ENCODE measurements around the gene LCNL1.

LCNL1 gene

GRCh38 chr9:136980669-136981478 is 1.9 kb upstream of the LCNL1 start:
- no peaks in the 10 kb centered on the region for H3K36me3 ChIP-seq (ENCODE audit: control insufficient read depth, insufficient read depth, low read length)
- H3K9ac ChIP-seq = no peak overlapping the region
- H3K4me3 ChIP-seq (ENCODE audit: low read depth, low read length) = no peak overlapping the region
- H3K4me2 ChIP-seq (ENCODE audit: low read length) = no peak overlapping the region
- no peaks in the 10 kb centered on the region for H3K4me1 ChIP-seq
- H3K27ac ChIP-seq = peak overlapping the region; percentile 24
- H3K9me3 ChIP-seq (ENCODE audit: control insufficient read depth, low read length) = no peaks in the 10 kb centered on the region
- no peaks in the 10 kb centered on the region for H3K79me2 ChIP-seq
- H3K27me3 ChIP-seq (ENCODE audit: control insufficient read depth, insufficient read depth, low read length) = no peaks in the 10 kb centered on the region
- no peak for TF ChIP-seq CTCF (IDR thresholded peaks at IDR 0.05)
- H2AFZ ChIP-seq = no peak overlapping the region

- Histone ChIP-seq H3K4me3 (ENCODE audit: low read depth, low read length) (no peak overlapping the region), H3K9me3 (ENCODE audit: control insufficient read depth, low read length) (no peaks in the 10 kb centered on the region), H3K27me3 (ENCODE audit: control insufficient read depth, insufficient read depth, low read length) (no peaks in the 10 kb centered on the region), H3K79me2 (no peaks in the 10 kb centered on the region), H3K27ac (peak overlapping the region; percentile 44), H3K9ac (no peak overlapping the region), H3K4me2 (ENCODE audit: low read length) (no peak overlapping the region), H3K36me3 (ENCODE audit: control insufficient read depth, insufficient read depth, low read length) (no peaks in the 10 kb centered on the region), H3K4me1 (no peaks in the 10 kb centered on the region), H2AFZ (no peak overlapping the region)
- no peak for TF ChIP-seq CTCF (IDR thresholded peaks at IDR 0.05)
Observed at GRCh38 chr9:136981588-136982231, 1.1 kb upstream of the LCNL1 start.

- H3K4me3 ChIP-seq (ENCODE audit: low read depth, low read length) = no peak overlapping the region
- TF ChIP-seq CTCF (IDR thresholded peaks at IDR 0.05) = no peak
- H3K9ac ChIP-seq = no peak overlapping the region
- no peaks in the 10 kb centered on the region for H3K9me3 ChIP-seq (ENCODE audit: control insufficient read depth, low read length)
- no peaks in the 10 kb centered on the region for H3K36me3 ChIP-seq (ENCODE audit: control insufficient read depth, insufficient read depth, low read length)
- H3K27me3 ChIP-seq (ENCODE audit: control insufficient read depth, insufficient read depth, low read length) = no peaks in the 10 kb centered on the region
- no peak overlapping the region for H3K27ac ChIP-seq
- no peaks in the 10 kb centered on the region for H3K79me2 ChIP-seq
- H2AFZ ChIP-seq = no peak overlapping the region
- no peak overlapping the region for H3K4me2 ChIP-seq (ENCODE audit: low read length)
- H3K4me1 ChIP-seq = no peaks in the 10 kb centered on the region
Observed at GRCh38 chr9:136983167-136983566, 374 bp downstream of the LCNL1 start.

DNA sequence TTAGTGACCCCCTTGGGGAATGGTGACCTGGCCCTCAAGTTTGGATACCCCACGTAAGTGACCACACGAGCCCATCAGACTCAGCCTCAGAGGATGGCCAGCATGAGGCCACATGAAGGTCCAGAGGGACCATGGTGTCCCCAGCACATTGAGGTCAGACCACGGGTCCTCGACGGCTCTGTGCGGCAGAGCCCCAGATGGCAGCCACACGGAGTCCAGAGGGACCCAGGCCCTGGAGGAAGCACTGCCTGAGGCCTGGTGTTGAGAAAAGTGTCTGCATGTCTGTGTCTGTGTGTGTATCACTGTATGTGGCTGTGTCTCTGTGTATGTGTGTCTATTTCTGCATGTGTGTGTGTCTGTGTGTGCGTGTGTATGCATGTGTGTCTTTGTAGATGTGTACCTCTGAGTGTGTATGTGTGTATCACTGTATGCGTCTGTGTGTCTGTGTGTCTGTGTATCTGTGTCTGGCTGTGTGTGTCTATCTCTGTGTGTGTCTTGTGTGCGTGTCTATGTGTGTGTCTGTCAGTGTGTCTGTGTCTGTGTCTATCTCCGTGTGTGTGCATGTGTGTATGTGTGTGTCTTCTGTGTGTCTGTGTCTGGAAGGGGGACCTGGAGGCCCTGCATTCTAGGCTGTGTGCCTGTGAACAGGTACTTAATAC is 992 bp downstream of the LCNL1 start:
- no peaks in the 10 kb centered on the region for H3K36me3 ChIP-seq (ENCODE audit: control insufficient read depth, insufficient read depth, low read length)
- no peak overlapping the region for H2AFZ ChIP-seq
- H3K9me3 ChIP-seq (ENCODE audit: control insufficient read depth, low read length) = no peaks in the 10 kb centered on the region
- TF ChIP-seq CTCF (IDR thresholded peaks at IDR 0.05) = no peak
- no peak overlapping the region for H3K4me2 ChIP-seq (ENCODE audit: low read length)
- H3K4me3 ChIP-seq (ENCODE audit: low read depth, low read length) = no peak overlapping the region
- H3K27ac ChIP-seq = no peak overlapping the region
- H3K9ac ChIP-seq = no peak overlapping the region
- no peaks in the 10 kb centered on the region for H3K4me1 ChIP-seq
- no peaks in the 10 kb centered on the region for H3K27me3 ChIP-seq (ENCODE audit: control insufficient read depth, insufficient read depth, low read length)
- H3K79me2 ChIP-seq = no peaks in the 10 kb centered on the region
